NCI-H128 (cell line): ENCODE data around the gene SYT3.
"Not testable (repeated sequence)": the region's sequence is repeated elsewhere in the genome, so short reads cannot be mapped to it uniquely, and the experiment has no call there.

ENCODE experiments used
- DNase-seq: peaks from one replicate; lab custom pipeline; 2025; ENCODE audit not compliant: unreplicated experiment; lab: John Stamatoyannopoulos, UW

The SYT3 gene

GRCh38 chr19:50606059-50606836 lies 33.4 kb downstream of the SYT3 start:
- DNase-seq: not testable (repeated sequence)

- DNase-seq: not testable (repeated sequence)
These were observed 35.2 kb downstream of the SYT3 start for GRCh38 chr19:50604264-50605073.

- DNase-seq: no peak
These were observed 36.7 kb downstream of the SYT3 start for GRCh38 chr19:50602935-50603334.

GRCh38 chr19:50602496-50602895 lies 37.2 kb downstream of the SYT3 start:
- DNase-seq: no peak

GRCh38 chr19:50602089-50602422 lies 37.6 kb downstream of the SYT3 start:
- no peak for DNase-seq

- no peak for DNase-seq
These were observed 38.1 kb downstream of the SYT3 start for GRCh38 chr19:50601407-50602088.

- no peak for DNase-seq
These were observed 40.3 kb downstream of the SYT3 start for GRCh38 chr19:50599427-50599826.

GRCh38 chr19:50590191-50590590 lies 49.5 kb downstream of the SYT3 start:
- DNase-seq: no peak

- DNase-seq: not testable (repeated sequence)
These were observed 57.7 kb downstream of the SYT3 start for GRCh38 chr19:50581795-50582660.

- DNase-seq: no peak
These were observed 58.6 kb downstream of the SYT3 start for GRCh38 chr19:50580970-50581634.

GRCh38 chr19:50580240-50580639 lies 59.4 kb downstream of the SYT3 start:
- no peak for DNase-seq

GRCh38 chr19:50576769-50577168 lies 62.9 kb downstream of the SYT3 start:
- DNase-seq: not testable (repeated sequence)

GRCh38 chr19:50573741-50574461 lies 65.8 kb downstream of the SYT3 start:
- DNase-seq: no peak
